ENCODE measurements around the gene MPO. TPM values are rescaled to one million over a fixed set of nuclear protein-coding genes. Genes with fewer than 3 reads are reported as not detected.

Gene MPO
- total RNA-seq, 1 donor from 2014 or later: not detected

DNA sequence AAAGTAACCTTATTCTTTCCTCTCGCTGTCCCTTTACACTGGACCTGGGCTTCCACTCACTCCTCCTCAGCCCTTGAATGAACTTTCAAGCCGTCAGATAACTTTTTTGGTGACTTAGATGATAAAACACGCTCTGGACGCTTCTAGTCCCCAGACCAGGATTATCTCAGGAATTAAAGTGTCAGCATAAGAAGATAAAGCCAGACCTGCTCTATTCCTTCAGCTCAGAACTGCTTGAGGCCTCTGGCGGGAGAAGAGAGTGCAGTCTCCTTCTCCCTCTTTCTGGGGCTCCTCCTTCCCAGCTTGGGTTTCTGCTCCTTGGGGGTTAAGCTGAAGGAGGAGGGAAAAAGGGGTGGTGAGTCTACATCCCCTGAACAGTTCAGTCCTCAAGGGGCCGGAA, 35.8 kb downstream of the MPO start:
- intact Hi-C loops (cut with DNase I): no loop called here
- Histone ChIP-seq H3K4me1 (peaks cover 7% of the 10 kb centered on the region), H3K36me3 (no peaks in the 10 kb centered on the region), H3K9me3 (no peaks in the 10 kb centered on the region), H3K27me3 (no peaks in the 10 kb centered on the region), H3K4me3 (no peak overlapping the region), H3K27ac (no peak overlapping the region)
- TF ChIP-seq POLR2AphosphoS5 (IDR thresholded peaks at IDR 0.05; ENCODE audit: insufficient read depth in 1 of 2, low read depth in 1 of 2): no peak
- no peak for TF ChIP-seq POLR2A (IDR thresholded peaks at IDR 0.05)
- TF ChIP-seq, protein P1, sequence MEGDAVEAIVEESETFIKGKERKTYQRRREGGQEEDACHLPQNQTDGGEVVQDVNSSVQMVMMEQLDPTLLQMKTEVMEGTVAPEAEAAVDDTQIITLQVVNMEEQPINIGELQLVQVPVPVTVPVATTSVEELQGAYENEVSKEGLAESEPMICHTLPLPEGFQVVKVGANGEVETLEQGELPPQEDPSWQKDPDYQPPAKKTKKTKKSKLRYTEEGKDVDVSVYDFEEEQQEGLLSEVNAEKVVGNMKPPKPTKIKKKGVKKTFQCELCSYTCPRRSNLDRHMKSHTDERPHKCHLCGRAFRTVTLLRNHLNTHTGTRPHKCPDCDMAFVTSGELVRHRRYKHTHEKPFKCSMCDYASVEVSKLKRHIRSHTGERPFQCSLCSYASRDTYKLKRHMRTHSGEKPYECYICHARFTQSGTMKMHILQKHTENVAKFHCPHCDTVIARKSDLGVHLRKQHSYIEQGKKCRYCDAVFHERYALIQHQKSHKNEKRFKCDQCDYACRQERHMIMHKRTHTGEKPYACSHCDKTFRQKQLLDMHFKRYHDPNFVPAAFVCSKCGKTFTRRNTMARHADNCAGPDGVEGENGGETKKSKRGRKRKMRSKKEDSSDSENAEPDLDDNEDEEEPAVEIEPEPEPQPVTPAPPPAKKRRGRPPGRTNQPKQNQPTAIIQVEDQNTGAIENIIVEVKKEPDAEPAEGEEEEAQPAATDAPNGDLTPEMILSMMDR (IDR thresholded peaks at IDR 0.05): no peak
- no peak for DNase-seq (ENCODE audit: extremely low spot score in 2 of 2)

DNA sequence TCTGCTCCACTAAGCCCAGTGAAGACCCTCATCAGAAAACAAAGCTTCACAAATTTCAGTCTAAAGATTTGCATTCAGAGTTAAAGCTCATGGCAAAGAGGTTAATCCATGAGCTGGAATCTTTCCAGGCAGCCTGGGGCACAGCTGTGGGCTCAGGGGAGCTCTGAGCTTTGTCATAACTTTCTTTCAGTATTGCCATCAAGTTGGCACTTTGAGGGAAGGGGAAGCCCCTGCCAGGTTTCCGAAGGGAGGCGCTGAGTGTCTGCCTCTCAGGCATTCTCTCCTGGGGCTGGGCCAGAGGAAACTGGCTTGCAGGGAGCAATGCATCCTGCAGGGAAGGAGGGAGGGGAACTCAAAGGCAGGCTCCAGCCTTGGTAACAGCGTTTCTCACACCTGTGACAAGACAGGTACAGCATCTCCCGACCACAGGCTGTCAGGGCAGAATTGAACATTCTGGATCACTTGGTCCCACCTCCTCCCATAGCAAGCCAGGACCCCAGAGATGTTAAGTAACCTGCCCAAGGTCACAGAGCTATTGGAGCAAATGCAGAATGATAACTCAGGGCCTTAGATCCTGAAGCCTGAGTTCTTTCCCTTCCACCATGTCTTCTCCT, 38.5 kb downstream of the MPO start:
- Histone ChIP-seq H3K4me3 (no peak overlapping the region), H3K27ac (no peak overlapping the region), H3K9me3 (no peaks in the 10 kb centered on the region), H3K36me3 (no peaks in the 10 kb centered on the region), H3K27me3 (no peaks in the 10 kb centered on the region), H3K4me1 (no peaks in the 10 kb centered on the region)
- no peak for TF ChIP-seq POLR2A (IDR thresholded peaks at IDR 0.05)
- no peak for TF ChIP-seq POLR2AphosphoS5 (IDR thresholded peaks at IDR 0.05; ENCODE audit: insufficient read depth in 1 of 2, low read depth in 1 of 2)
- TF ChIP-seq, protein P1 (IDR thresholded peaks at IDR 0.05): no peak
- intact Hi-C loops (cut with DNase I): loop anchor here (1.0 kb wide), 1 partner anchor 85 kb away; no protein-coding TSS in a partner anchor
- DNase-seq (ENCODE audit: extremely low spot score in 2 of 2): no peak

DNA sequence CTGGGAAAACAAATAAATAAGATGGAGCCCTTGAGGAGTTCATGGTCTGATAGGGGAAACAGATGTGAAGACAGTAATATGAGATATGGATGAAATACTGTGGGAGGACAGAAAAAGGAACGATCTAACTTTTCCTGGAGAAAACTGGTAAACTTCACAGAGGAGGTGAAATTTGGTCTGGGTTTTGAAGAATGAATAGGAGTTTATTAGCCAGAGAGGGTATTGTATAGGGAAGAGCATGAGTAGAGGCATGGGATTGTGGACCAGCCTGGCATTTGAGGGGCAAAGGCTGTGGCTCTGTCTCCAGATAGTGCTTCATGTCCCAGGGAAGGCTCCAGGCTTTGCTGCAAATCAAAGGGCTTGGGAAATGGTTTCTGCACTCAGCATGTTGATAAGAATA, 40.7 kb downstream of the MPO start:
- Histone ChIP-seq H3K4me1 (no peaks in the 10 kb centered on the region), H3K27ac (no peak overlapping the region), H3K4me3 (no peak overlapping the region), H3K36me3 (no peaks in the 10 kb centered on the region), H3K9me3 (no peaks in the 10 kb centered on the region), H3K27me3 (no peaks in the 10 kb centered on the region)
- intact Hi-C loops (cut with DNase I): no loop called here
- no peak for TF ChIP-seq POLR2AphosphoS5 (IDR thresholded peaks at IDR 0.05; ENCODE audit: insufficient read depth in 1 of 2, low read depth in 1 of 2)
- no peak for TF ChIP-seq POLR2A (IDR thresholded peaks at IDR 0.05)
- TF ChIP-seq, protein P1 (IDR thresholded peaks at IDR 0.05): no peak
- no peak for DNase-seq (ENCODE audit: extremely low spot score in 2 of 2)

DNA sequence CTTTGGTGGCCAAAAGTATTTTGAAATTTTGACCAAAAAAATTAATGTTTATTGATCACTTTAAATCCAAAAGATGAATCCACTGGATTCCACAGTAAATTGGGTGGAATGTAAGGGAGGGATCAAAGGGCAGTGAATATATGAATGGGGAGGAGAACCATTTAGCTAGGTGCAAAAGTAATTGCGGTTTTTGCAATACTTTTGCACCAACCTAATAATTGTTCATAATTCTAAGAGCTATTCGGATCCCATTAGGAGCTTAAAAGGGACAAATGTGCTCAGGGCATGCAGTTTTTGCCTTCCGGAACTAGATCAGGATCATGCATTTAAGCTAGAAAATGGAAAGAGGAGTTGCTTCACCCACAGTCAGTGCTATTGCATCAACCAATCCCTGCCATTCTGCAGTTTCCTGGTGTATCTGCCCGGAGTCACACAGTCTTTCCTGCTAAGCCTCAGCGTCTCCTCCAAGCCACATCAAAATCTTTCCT, 42.5 kb downstream of the MPO start, which contains the start of gene LPO:
TSS of gene LPO (plus strand) at position 438 of the 488 bp plus-strand sequence. CDS start 4,396 bp downstream, outside the sequence.
- Histone ChIP-seq H3K4me3 (no peak within 1 kb of the TSS), H3K36me3 (no peaks in the 10 kb centered on the region), H3K4me1 (no peaks in the 10 kb centered on the region), H3K27ac (no peak within 1 kb of the TSS), H3K27me3 (no peaks in the 10 kb centered on the region), H3K9me3 (no peaks in the 10 kb centered on the region)
- TF ChIP-seq POLR2AphosphoS5 (IDR thresholded peaks at IDR 0.05; ENCODE audit: insufficient read depth in 1 of 2, low read depth in 1 of 2) (no peak), POLR2A (IDR thresholded peaks at IDR 0.05) (no peak)
- TF ChIP-seq, protein P1 (IDR thresholded peaks at IDR 0.05): no peak
- peak in 1 of 2 donors; percentile 3 for DNase-seq (ENCODE audit: extremely low spot score in 2 of 2)
- intact Hi-C loops (cut with DNase I): no loop called here

DNA sequence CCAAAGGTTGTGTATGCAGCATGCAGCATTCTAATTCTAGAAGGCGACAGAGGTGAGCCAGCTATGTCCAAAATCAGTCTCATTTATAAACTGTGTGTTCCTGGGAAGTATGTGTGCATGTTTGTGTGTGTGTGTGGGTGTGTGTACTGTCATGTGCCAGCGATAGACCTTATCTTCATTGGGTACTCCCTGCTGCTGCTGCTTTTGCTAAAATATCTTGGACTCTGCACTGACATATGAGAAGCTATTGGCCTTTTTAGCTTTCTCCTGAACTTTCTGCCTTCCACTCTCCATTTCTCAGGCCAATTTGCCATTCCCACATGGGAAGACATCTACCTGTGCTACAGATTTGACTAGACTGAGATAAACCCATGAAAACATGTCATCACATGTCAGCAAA, 44.3 kb downstream of the MPO start:
- H3K4me1 ChIP-seq: no peaks in the 10 kb centered on the region
- no peaks in the 10 kb centered on the region for H3K36me3 ChIP-seq
- TF ChIP-seq POLR2AphosphoS5 (IDR thresholded peaks at IDR 0.05; ENCODE audit: insufficient read depth in 1 of 2, low read depth in 1 of 2): no peak
- TF ChIP-seq, protein P1 (IDR thresholded peaks at IDR 0.05): no peak
- no peak for TF ChIP-seq POLR2A (IDR thresholded peaks at IDR 0.05)
- no peak overlapping the region for H3K4me3 ChIP-seq
- intact Hi-C loops (cut with DNase I): no loop called here
- no peaks in the 10 kb centered on the region for H3K9me3 ChIP-seq
- H3K27ac ChIP-seq: no peak overlapping the region
- no peaks in the 10 kb centered on the region for H3K27me3 ChIP-seq
- peak; percentile 25 to 84 for DNase-seq (ENCODE audit: extremely low spot score in 2 of 2)

Measured in vagina (tissue), 2 donors.